Muscle of leg (tissue), 11 donors: ENCODE results near the gene IPO9. TPM values are rescaled to one million over a fixed set of nuclear protein-coding genes. Genes with fewer than 3 reads are reported as not detected.

Source experiments
- DNase-seq: peaks from one replicate; pipeline ENCODE4 v3.0.0; 2013
- H3K27ac ChIP-seq: one replicate; pipeline ENCODE4 v1.5.1; 2013; ENCODE audit warnings: mild to moderate bottlenecking, low read length, control low read depth
- H3K27me3 ChIP-seq: one replicate; pipeline ENCODE4 v1.6.1; 2013; ENCODE audit warnings: low read length; ENCODE audit not compliant: control insufficient read depth, insufficient read depth
- H3K36me3 ChIP-seq: one replicate; pipeline ENCODE4 v1.6.1; 2013; ENCODE audit warnings: low read length; ENCODE audit not compliant: control insufficient read depth, insufficient read depth
- H3K4me1 ChIP-seq: one replicate; pipeline ENCODE4 v1.6.1; 2013; ENCODE audit warnings: low read length; ENCODE audit not compliant: control insufficient read depth, insufficient read depth
- H3K4me3 ChIP-seq: one replicate; pipeline ENCODE4 v1.5.1; 2013; ENCODE audit warnings: low read length, control low read depth
- H3K9me3 ChIP-seq: replicated peaks from 2 replicates; pipeline ENCODE4 v1.6.1; 2013; ENCODE audit warnings: low read depth, low read length; ENCODE audit not compliant: control insufficient read depth
- WGBS: methylation state at CpG from one replicate; pipeline ENCODE4 v1.1.5; 2013; ENCODE audit warnings: missing lambda C conversion rate; ENCODE audit not compliant: insufficient coverage; 5-methylcytosine and 5-hydroxymethylcytosine counted together
- polyA plus RNA-seq, 8 donors: library from polyadenylated mRNA; unstranded; fragments of 120-200 nt; gene quantifications; one replicate each; pipeline versions ENCODE4 v1.2.1 to v1.2.3, GENCODE V29; 2013; ENCODE audit warnings: inconsistent platforms in 1 of 8, low replicate concordance in 1 of 8; ENCODE audit not compliant: insufficient read length in 8 of 8, insufficient read depth in 1 of 8
- total RNA-seq: library from RNA; stranded (reverse); fragments of 120-200 nt; gene quantifications from one replicate; pipeline ENCODE4 v1.2.4, GENCODE V29; 2013

IPO9 gene
- total and polyA plus RNA-seq, 9 donors = 21.3 to 58.7 (median 43.9) TPM

- Histone ChIP-seq H3K9me3 (no peaks in the 10 kb centered on the region), H3K27ac (no peak overlapping the region), H3K4me1 (peaks cover 14% of the 10 kb centered on the region), H3K36me3 (no peaks in the 10 kb centered on the region), H3K27me3 (no peaks in the 10 kb centered on the region), H3K4me3 (no peak overlapping the region)
- 71% methylated on average over 6 of the region's 7 CpGs for WGBS
- DNase-seq = no peak
Observed at GRCh38 chr1:201917362-201918033, 88.5 kb downstream of the IPO9 start.

GRCh38 chr1:201918343-201918742 lies 89.4 kb downstream of the IPO9 start:
- H3K9me3 ChIP-seq = no peaks in the 10 kb centered on the region
- H3K4me3 ChIP-seq = no peak overlapping the region
- no peak overlapping the region for H3K27ac ChIP-seq
- no peaks in the 10 kb centered on the region for H3K27me3 ChIP-seq
- no peaks in the 10 kb centered on the region for H3K36me3 ChIP-seq
- 64% methylated on average over 3 of the region's 5 CpGs for WGBS
- DNase-seq = no peak
- H3K4me1 ChIP-seq = peaks cover 14% of the 10 kb centered on the region

- Histone ChIP-seq H3K4me1 (peaks cover 17% of the 10 kb centered on the region), H3K4me3 (no peak overlapping the region), H3K9me3 (no peaks in the 10 kb centered on the region), H3K36me3 (no peaks in the 10 kb centered on the region), H3K27ac (no peak overlapping the region), H3K27me3 (no peaks in the 10 kb centered on the region)
- no CpG with 5 or more reads among the region's 3 CpGs for WGBS
- no peak for DNase-seq
Observed at GRCh38 chr1:201921952-201922558, 93.1 kb downstream of the IPO9 start.

- no peak for DNase-seq
- H3K36me3 ChIP-seq = no peaks in the 10 kb centered on the region
- H3K4me1 ChIP-seq = peaks cover 7% of the 10 kb centered on the region
- H3K27ac ChIP-seq = no peak overlapping the region
- no peaks in the 10 kb centered on the region for H3K9me3 ChIP-seq
- no peak overlapping the region for H3K4me3 ChIP-seq
- WGBS = no CpG with 5 or more reads among the region's 2 CpGs
- no peaks in the 10 kb centered on the region for H3K27me3 ChIP-seq
Observed at GRCh38 chr1:201925301-201925567, 96.3 kb downstream of the IPO9 start.

- Histone ChIP-seq H3K4me3 (no peak overlapping the region), H3K4me1 (peaks cover 7% of the 10 kb centered on the region), H3K27me3 (no peaks in the 10 kb centered on the region), H3K27ac (peak overlapping the region; percentile 9), H3K9me3 (no peaks in the 10 kb centered on the region), H3K36me3 (no peaks in the 10 kb centered on the region)
- DNase-seq = peak; percentile 56
- WGBS = 33% methylated on average over 1 of the region's 5 CpGs
Observed at GRCh38 chr1:201925981-201926645, 97.2 kb downstream of the IPO9 start.

GRCh38 chr1:201928266-201928665 lies 99.3 kb downstream of the IPO9 start:
- WGBS = no CpG with 5 or more reads among the region's 3 CpGs
- no peaks in the 10 kb centered on the region for H3K36me3 ChIP-seq
- no peak overlapping the region for H3K4me3 ChIP-seq
- H3K27ac ChIP-seq = no peak overlapping the region
- H3K9me3 ChIP-seq = no peaks in the 10 kb centered on the region
- peaks cover 7% of the 10 kb centered on the region for H3K4me1 ChIP-seq
- H3K27me3 ChIP-seq = no peaks in the 10 kb centered on the region
- DNase-seq = no peak

- H3K27ac ChIP-seq = no peak overlapping the region
- H3K9me3 ChIP-seq = no peaks in the 10 kb centered on the region
- H3K36me3 ChIP-seq = no peaks in the 10 kb centered on the region
- 75% methylated on average over 4 of the region's 4 CpGs for WGBS
- DNase-seq = no peak
- H3K4me3 ChIP-seq = no peak overlapping the region
- peaks cover 3% of the 10 kb centered on the region for H3K27me3 ChIP-seq
- peaks cover 7% of the 10 kb centered on the region for H3K4me1 ChIP-seq
Observed at GRCh38 chr1:201930137-201930536, 101.2 kb downstream of the IPO9 start.

GRCh38 chr1:201930803-201931202 lies 101.8 kb downstream of the IPO9 start:
- no peak overlapping the region for H3K4me3 ChIP-seq
- WGBS = 75% methylated on average over 4 of the region's 5 CpGs
- peaks cover 5% of the 10 kb centered on the region for H3K4me1 ChIP-seq
- peaks cover 3% of the 10 kb centered on the region for H3K27me3 ChIP-seq
- H3K9me3 ChIP-seq = no peaks in the 10 kb centered on the region
- no peaks in the 10 kb centered on the region for H3K36me3 ChIP-seq
- DNase-seq = no peak
- H3K27ac ChIP-seq = no peak overlapping the region

Other genes starting within 250 kb of the IPO9 start
- 58.5 TPM for gene SHISA4, start 59.7 kb downstream of the IPO9 start, total RNA-seq
- gene SHISA4, start 59.7 kb downstream of the IPO9 start, polyA plus RNA-seq = 10 to 100 TPM; 41.5 to 91.9 (median 72.2) TPM
- gene LMOD1, start 117.4 kb downstream of the IPO9 start, total RNA-seq = 48.3 TPM
- 10 to 100 TPM; 14.0 to 57.6 (median 40.4) TPM for gene LMOD1, start 117.4 kb downstream of the IPO9 start, polyA plus RNA-seq
- gene TIMM17A, start 126.3 kb downstream of the IPO9 start, total RNA-seq = 31.3 TPM
- 10 to 100 TPM; 33.6 to 44.9 (median 37.0) TPM for gene TIMM17A, start 126.3 kb downstream of the IPO9 start, polyA plus RNA-seq
- gene RNPEP, start 153.5 kb downstream of the IPO9 start, total RNA-seq = 15.3 TPM
- gene RNPEP, start 153.5 kb downstream of the IPO9 start, polyA plus RNA-seq = 10 to 100 TPM; 18.1 to 29.9 (median 21.3) TPM
- 0.35 TPM for gene ELF3, start 181.4 kb downstream of the IPO9 start, total RNA-seq
- 10 to 100 TPM in 1 of 8 donors, 1 to 10 TPM in 2, under 1 TPM in 4, not detected in 1; 0.19 to 13.8 (median 0.60) TPM for gene ELF3, start 181.4 kb downstream of the IPO9 start, polyA plus RNA-seq